SU-DHL-6 (cell line): Measurements from ENCODE around the gene RARB.

ENCODE experiments used
- H2AFZ ChIP-seq: fragments of 200-600 bp; sonication (generic); 2 replicates; pipeline ENCODE4 v1.6.1; 2014; ENCODE audit warnings: low read depth, mild to moderate bottlenecking, moderate library complexity, mixed read lengths, antibody characterized with exemption, low read length; ENCODE audit not compliant: severe bottlenecking
- H3F3A ChIP-seq: fragments of 200-600 bp; shearing (Covaris generic); 2 replicates; pipeline ENCODE4 v1.6.0; 2016; ENCODE audit warnings: antibody characterized with exemption, mild to moderate bottlenecking; ENCODE audit not compliant: insufficient read depth
- H3K27ac ChIP-seq: fragments of 200-600 bp; sonication (generic); 2 replicates; pipeline ENCODE4 v1.5.1; 2016; ENCODE audit warnings: low read depth, mild to moderate bottlenecking, low read length, moderate library complexity, mixed read lengths
- H3K27me3 ChIP-seq: fragments of 200-600 bp; sonication (generic), shearing (Covaris generic); 2 replicates; pipeline ENCODE4 v1.6.0; 2014; ENCODE audit warnings: mild to moderate bottlenecking, low read length
- H3K36me3 ChIP-seq: fragments of 200-600 bp; sonication (generic); 2 replicates; pipeline ENCODE4 v1.6.1; 2014; ENCODE audit warnings: mild to moderate bottlenecking, low read length, mixed read lengths
- H3K4me2 ChIP-seq: fragments of 300-600, 200-600 bp; shearing (Covaris generic), sonication (generic); 2 replicates; pipeline ENCODE4 v1.6.0; 2014; ENCODE audit warnings: low read length, low read depth, mild to moderate bottlenecking; ENCODE audit not compliant: poor library complexity, severe bottlenecking
- H3K4me3 ChIP-seq: fragments of 200-600 bp; sonication (generic); 2 replicates; pipeline ENCODE4 v1.5.1; 2014; ENCODE audit warnings: antibody characterized with exemption, low read length, mild to moderate bottlenecking, mixed read lengths; ENCODE audit not compliant: insufficient read depth, poor library complexity, severe bottlenecking
- H3K79me2 ChIP-seq: fragments of 200-600 bp; sonication (generic); 2 replicates; pipeline ENCODE4 v1.6.1; 2014; ENCODE audit warnings: mild to moderate bottlenecking, low read length, moderate library complexity; ENCODE audit not compliant: insufficient read depth
- H3K9ac ChIP-seq: fragments of 200-600 bp; sonication (generic); 2 replicates; pipeline ENCODE4 v1.7.0; 2014; ENCODE audit warnings: mild to moderate bottlenecking, low read length
- H3K9me2 ChIP-seq: fragments of 200-600 bp; sonication (generic); replicated peaks from 2 replicates; pipeline ENCODE4 v1.6.1; 2014; ENCODE audit warnings: low read length; ENCODE audit not compliant: insufficient read depth
- H3K9me3 ChIP-seq: fragments of 200-600 bp; sonication (generic); 2 replicates; pipeline ENCODE4 v1.6.1; 2014; ENCODE audit warnings: low read length, mixed read lengths; ENCODE audit not compliant: insufficient read depth
- H4K20me1 ChIP-seq: fragments of 200-600 bp; sonication (generic); 2 replicates; pipeline ENCODE4 v1.6.1; 2014; ENCODE audit warnings: low read depth, mild to moderate bottlenecking, antibody characterized with exemption, low read length, moderate library complexity, mixed read lengths
- EZH2phosphoT487 ChIP-seq: fragments of 200-600 bp; sonication (generic), shearing (Covaris generic); conservative IDR thresholded peaks from 2 replicates; pipeline ENCODE4 v1.6.1; 2018; ENCODE audit warnings: mild to moderate bottlenecking, antibody characterized with exemption, low read length, moderate library complexity, mixed read lengths
- TF ChIP-seq, protein P1 (sequence below): fragments of 200-600 bp; sonication (generic); IDR thresholded peaks from one replicate; pipeline ENCODE4 v1.5.1; 2017; ENCODE audit warnings: antibody characterized with exemption, mild to moderate bottlenecking, low read length, moderate library complexity; ENCODE audit not compliant: insufficient read depth, poor library complexity, severe bottlenecking

Gene RARB

DNA sequence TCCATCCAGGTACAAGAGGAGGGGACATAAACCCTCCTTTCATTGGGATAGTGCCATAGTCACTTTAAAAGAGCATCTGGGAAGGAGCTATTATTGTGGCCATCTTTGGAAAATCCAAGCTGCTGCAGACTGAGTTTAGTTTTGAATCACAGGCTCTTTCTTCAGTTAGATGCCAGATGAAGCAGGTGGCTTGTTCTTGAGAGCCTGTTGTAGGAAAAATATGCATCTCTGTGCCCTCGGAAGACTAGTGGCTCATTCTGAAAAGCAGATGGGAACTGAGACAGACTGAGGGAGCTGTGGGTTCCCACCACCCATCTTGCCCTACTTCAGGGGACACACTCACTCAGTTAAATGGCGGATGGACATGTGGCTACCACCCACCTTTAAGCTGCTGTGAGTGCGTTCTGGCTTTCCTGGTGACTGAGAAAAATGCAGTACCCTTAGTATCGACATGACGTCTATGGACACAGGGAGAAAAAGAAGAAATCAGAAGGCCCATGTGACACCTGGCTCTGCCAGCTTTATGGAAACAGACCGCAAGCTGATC lies 50.2 kb downstream of the RARB start:
- Histone ChIP-seq H2AFZ (no peak overlapping the region), H3F3A (no peaks in the 10 kb centered on the region), H3K27me3 (no peaks in the 10 kb centered on the region), H3K27ac (no peak overlapping the region), H3K36me3 (no peaks in the 10 kb centered on the region), H3K4me3 (no peak overlapping the region), H4K20me1 (no peaks in the 10 kb centered on the region), H3K9me2 (no peaks in the 10 kb centered on the region), H3K9me3 (no peaks in the 10 kb centered on the region), H3K9ac (no peak overlapping the region), H3K4me2 (no peak overlapping the region), H3K79me2 (no peaks in the 10 kb centered on the region)
- TF ChIP-seq, protein P1, sequence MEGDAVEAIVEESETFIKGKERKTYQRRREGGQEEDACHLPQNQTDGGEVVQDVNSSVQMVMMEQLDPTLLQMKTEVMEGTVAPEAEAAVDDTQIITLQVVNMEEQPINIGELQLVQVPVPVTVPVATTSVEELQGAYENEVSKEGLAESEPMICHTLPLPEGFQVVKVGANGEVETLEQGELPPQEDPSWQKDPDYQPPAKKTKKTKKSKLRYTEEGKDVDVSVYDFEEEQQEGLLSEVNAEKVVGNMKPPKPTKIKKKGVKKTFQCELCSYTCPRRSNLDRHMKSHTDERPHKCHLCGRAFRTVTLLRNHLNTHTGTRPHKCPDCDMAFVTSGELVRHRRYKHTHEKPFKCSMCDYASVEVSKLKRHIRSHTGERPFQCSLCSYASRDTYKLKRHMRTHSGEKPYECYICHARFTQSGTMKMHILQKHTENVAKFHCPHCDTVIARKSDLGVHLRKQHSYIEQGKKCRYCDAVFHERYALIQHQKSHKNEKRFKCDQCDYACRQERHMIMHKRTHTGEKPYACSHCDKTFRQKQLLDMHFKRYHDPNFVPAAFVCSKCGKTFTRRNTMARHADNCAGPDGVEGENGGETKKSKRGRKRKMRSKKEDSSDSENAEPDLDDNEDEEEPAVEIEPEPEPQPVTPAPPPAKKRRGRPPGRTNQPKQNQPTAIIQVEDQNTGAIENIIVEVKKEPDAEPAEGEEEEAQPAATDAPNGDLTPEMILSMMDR = no peak
- TF ChIP-seq EZH2phosphoT487 = no peak

DNA sequence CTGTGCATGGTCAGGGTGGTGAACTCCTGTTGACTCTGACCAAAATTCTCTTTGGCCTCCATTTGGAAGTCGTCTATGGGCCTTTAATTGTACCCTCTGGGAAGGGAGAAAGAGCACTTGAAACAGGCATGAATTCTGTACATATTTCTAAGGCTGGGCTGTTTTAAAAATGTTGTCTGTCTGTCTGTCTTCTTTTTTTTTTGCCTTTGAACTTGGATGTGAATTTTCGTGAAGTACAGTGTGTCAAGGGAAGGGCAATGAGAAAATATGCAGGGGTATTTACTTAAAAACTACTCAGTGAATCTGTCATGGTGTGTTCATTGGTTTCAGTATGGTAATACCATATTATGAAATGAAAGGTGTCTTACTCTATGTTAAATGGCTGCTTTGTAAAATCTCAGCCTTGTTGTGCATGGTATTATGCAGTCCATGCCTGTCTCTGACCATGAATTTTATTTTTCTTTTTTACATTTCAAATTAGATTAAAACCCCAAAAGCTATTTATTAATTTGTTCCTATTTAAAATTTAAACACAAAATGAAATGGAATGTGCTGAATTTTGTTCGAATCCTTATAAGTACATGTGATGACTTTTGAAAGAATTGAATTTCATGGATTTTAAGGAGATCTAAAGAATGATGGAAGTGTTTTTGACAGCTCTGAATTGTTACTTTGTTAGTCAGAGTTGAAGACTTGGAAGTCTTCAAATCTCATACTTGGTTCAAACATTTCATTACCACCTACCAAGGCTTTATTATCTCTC lies 51.1 kb downstream of the RARB start:
- Histone ChIP-seq H3K27me3 (no peaks in the 10 kb centered on the region), H3K9me2 (no peaks in the 10 kb centered on the region), H4K20me1 (no peaks in the 10 kb centered on the region), H3K9me3 (no peaks in the 10 kb centered on the region), H3K4me3 (no peak overlapping the region), H3K9ac (no peak overlapping the region), H3K4me2 (no peak overlapping the region), H3K36me3 (no peaks in the 10 kb centered on the region), H3K27ac (no peak overlapping the region), H3K79me2 (no peaks in the 10 kb centered on the region), H2AFZ (no peak overlapping the region), H3F3A (no peaks in the 10 kb centered on the region)
- TF ChIP-seq, protein P1 = no peak
- no peak for TF ChIP-seq EZH2phosphoT487

DNA sequence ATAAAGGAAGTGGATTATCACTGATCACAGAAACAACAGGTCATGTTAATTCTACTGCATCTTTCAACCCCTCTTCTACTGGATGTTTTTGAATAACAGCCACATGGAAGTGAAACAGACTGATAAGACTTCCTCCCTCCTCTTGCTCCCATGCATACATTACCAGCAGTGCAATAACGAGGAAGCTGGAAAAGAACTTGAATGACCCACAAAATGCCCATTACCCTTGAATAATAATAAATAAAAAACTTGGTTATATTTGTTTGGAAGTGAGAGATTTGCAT lies 51.6 kb downstream of the RARB start:
- H3F3A ChIP-seq = no peaks in the 10 kb centered on the region
- no peaks in the 10 kb centered on the region for H3K36me3 ChIP-seq
- no peak overlapping the region for H2AFZ ChIP-seq
- no peak overlapping the region for H3K4me2 ChIP-seq
- H3K9me3 ChIP-seq = no peaks in the 10 kb centered on the region
- H3K27ac ChIP-seq = no peak overlapping the region
- no peaks in the 10 kb centered on the region for H3K79me2 ChIP-seq
- H3K9me2 ChIP-seq = no peaks in the 10 kb centered on the region
- H3K27me3 ChIP-seq = no peaks in the 10 kb centered on the region
- TF ChIP-seq EZH2phosphoT487 = no peak
- TF ChIP-seq, protein P1 = no peak
- no peak overlapping the region for H3K4me3 ChIP-seq
- no peak overlapping the region for H3K9ac ChIP-seq
- H4K20me1 ChIP-seq = no peaks in the 10 kb centered on the region
